ENCODE data around the gene CUEDC1. TPM values are rescaled to one million over a fixed set of nuclear protein-coding genes. Genes with fewer than 3 reads are reported as not detected.
A peak's percentile ranks its signal among the peaks of the same experiment; 100 is the strongest.

The CUEDC1 gene
- total RNA-seq, 3 donors from 2014 or later: 13.0 to 18.0 (median 14.5) TPM

- Histone ChIP-seq H3K9me3 (no peaks in the 10 kb centered on the region), H3K36me3 (no peaks in the 10 kb centered on the region), H3K27me3 (no peaks in the 10 kb centered on the region), H3K4me3 (no peak overlapping the region), H3K27ac (peak overlapping the region; percentile 34 to 45), H3K4me1 (peaks cover 10 to 11% of the 10 kb centered on the region in 2 donors)
- intact Hi-C loops (cut with DNase I; ENCODE audit: low total_unique reads): no loop called here
- DNase-seq (ENCODE audit: low spot score in 2 of 2): no peak
- TF ChIP-seq CTCF (IDR thresholded peaks at IDR 0.05) (no peak), POLR2AphosphoS5 (IDR thresholded peaks at IDR 0.05) (no peak), POLR2A (IDR thresholded peaks at IDR 0.05) (no peak)
Measured at GRCh38 chr17:57914273-57915142, 40.7 kb downstream of the CUEDC1 start.

GRCh38 chr17:57913575-57914272 is 41.5 kb downstream of the CUEDC1 start:
- Histone ChIP-seq H3K9me3 (no peaks in the 10 kb centered on the region), H3K27ac (peak overlapping the region in 1 of 2 donors; percentile 45), H3K4me3 (no peak overlapping the region), H3K27me3 (no peaks in the 10 kb centered on the region), H3K4me1 (peaks cover 10 to 11% of the 10 kb centered on the region in 2 donors), H3K36me3 (no peaks in the 10 kb centered on the region)
- intact Hi-C loops (cut with DNase I; ENCODE audit: low total_unique reads): no loop called here
- DNase-seq (ENCODE audit: low spot score in 2 of 2): no peak
- TF ChIP-seq CTCF (IDR thresholded peaks at IDR 0.05) (no peak), POLR2AphosphoS5 (IDR thresholded peaks at IDR 0.05) (no peak), POLR2A (IDR thresholded peaks at IDR 0.05) (no peak)

GRCh38 chr17:57911834-57912673 is 43.2 kb downstream of the CUEDC1 start:
- intact Hi-C loops (cut with DNase I; ENCODE audit: low total_unique reads): no loop called here
- H3K27ac ChIP-seq: peak overlapping the region; percentile 84 to 86
- no peaks in the 10 kb centered on the region for H3K36me3 ChIP-seq
- peaks cover 0 to 4% of the 10 kb centered on the region in 2 donors for H3K4me1 ChIP-seq
- peak; percentile 96 to 97 for DNase-seq (ENCODE audit: low spot score in 2 of 2)
- H3K9me3 ChIP-seq: no peaks in the 10 kb centered on the region
- no peak for TF ChIP-seq POLR2A (IDR thresholded peaks at IDR 0.05)
- TF ChIP-seq POLR2AphosphoS5 (IDR thresholded peaks at IDR 0.05): peak; percentile 67 to 80 (median 74)
- TF ChIP-seq CTCF (IDR thresholded peaks at IDR 0.05): no peak
- H3K27me3 ChIP-seq: no peaks in the 10 kb centered on the region
- no peak overlapping the region for H3K4me3 ChIP-seq

- Histone ChIP-seq H3K27ac (peak overlapping the region in 1 of 2 donors; percentile 86), H3K4me3 (no peak overlapping the region), H3K4me1 (no peaks in the 10 kb centered on the region), H3K27me3 (no peaks in the 10 kb centered on the region), H3K36me3 (no peaks in the 10 kb centered on the region), H3K9me3 (no peaks in the 10 kb centered on the region)
- no peak for DNase-seq (ENCODE audit: low spot score in 2 of 2)
- intact Hi-C loops (cut with DNase I; ENCODE audit: low total_unique reads): no loop called here
- TF ChIP-seq POLR2AphosphoS5 (IDR thresholded peaks at IDR 0.05) (no peak), POLR2A (IDR thresholded peaks at IDR 0.05) (no peak), CTCF (IDR thresholded peaks at IDR 0.05) (no peak)
Measured at GRCh38 chr17:57910462-57911420, 44.5 kb downstream of the CUEDC1 start.
